ENCODE results near the gene MRPL4.

The MRPL4 gene

GRCh38 chr19:10283301-10284064 lies 31.5 kb downstream of the MRPL4 start:
- DNase-seq (ENCODE audit: low read depth), result no peak
- no peak for TF ChIP-seq CTCF (IDR thresholded peaks at IDR 0.05; ENCODE audit: control insufficient read depth, extremely low read depth, insufficient read depth)
- H3K4me3 ChIP-seq (ENCODE audit: low read depth, low read length), result no peak overlapping the region

- no peak for DNase-seq (ENCODE audit: low read depth)
- no peak overlapping the region for H3K4me3 ChIP-seq (ENCODE audit: low read depth, low read length)
- TF ChIP-seq CTCF (IDR thresholded peaks at IDR 0.05; ENCODE audit: control insufficient read depth, extremely low read depth, insufficient read depth), result no peak
Measured at GRCh38 chr19:10284065-10284959, 32.3 kb downstream of the MRPL4 start.

- no peak overlapping the region for H3K4me3 ChIP-seq (ENCODE audit: low read depth, low read length)
- no peak for DNase-seq (ENCODE audit: low read depth)
- no peak for TF ChIP-seq CTCF (IDR thresholded peaks at IDR 0.05; ENCODE audit: control insufficient read depth, extremely low read depth, insufficient read depth)
Measured at GRCh38 chr19:10284960-10285278, 32.9 kb downstream of the MRPL4 start.

- no peak for DNase-seq (ENCODE audit: low read depth)
- no peak for TF ChIP-seq CTCF (IDR thresholded peaks at IDR 0.05; ENCODE audit: control insufficient read depth, extremely low read depth, insufficient read depth)
- no peak overlapping the region for H3K4me3 ChIP-seq (ENCODE audit: low read depth, low read length)
Measured at GRCh38 chr19:10285393-10285792, 33.4 kb downstream of the MRPL4 start.

GRCh38 chr19:10286803-10287737 lies 35.1 kb downstream of the MRPL4 start, which contains the start of gene ICAM4:
Gene ICAM4 (plus strand): TSS chr19:10286955. CDS start chr19:10287013, 58 bp downstream.
- DNase-seq (ENCODE audit: low read depth), result no peak
- H3K4me3 ChIP-seq (ENCODE audit: low read depth, low read length), result no peak within 1 kb of the TSS
- no peak for TF ChIP-seq CTCF (IDR thresholded peaks at IDR 0.05; ENCODE audit: control insufficient read depth, extremely low read depth, insufficient read depth)

GRCh38 chr19:10288662-10289166 lies 36.7 kb downstream of the MRPL4 start:
- peak overlapping the region; percentile 37; the same call in 1 of the 2 replicates for H3K4me3 ChIP-seq (ENCODE audit: low read depth, low read length)
- no peak for DNase-seq (ENCODE audit: low read depth)
- TF ChIP-seq CTCF (IDR thresholded peaks at IDR 0.05; ENCODE audit: control insufficient read depth, extremely low read depth, insufficient read depth), result no peak
